ENCODE results near the gene SLC25A45. TPM values are rescaled to one million over a fixed set of nuclear protein-coding genes. Genes with fewer than 3 reads are reported as not detected.
"Not testable (repeated sequence)": the region's sequence is repeated elsewhere in the genome, so short reads cannot be mapped to it uniquely, and the experiment has no call there.

Gene SLC25A45
- total RNA-seq, 1 experiment from 2014 or later, result 8.8 TPM

GRCh38 chr11:65362966-65363365 lies 19.5 kb downstream of the SLC25A45 start:
- DNase-seq (ENCODE audit: low spot score), result no peak

- DNase-seq (ENCODE audit: low spot score), result no peak
These were observed 20.0 kb downstream of the SLC25A45 start for GRCh38 chr11:65362320-65362931.

GRCh38 chr11:65357856-65358356 lies 24.5 kb downstream of the SLC25A45 start:
- no peak for DNase-seq (ENCODE audit: low spot score)

- DNase-seq (ENCODE audit: low spot score), result no peak
These were observed 26.0 kb downstream of the SLC25A45 start for GRCh38 chr11:65356394-65356972.

- no peak for DNase-seq (ENCODE audit: low spot score)
These were observed 26.6 kb downstream of the SLC25A45 start for GRCh38 chr11:65355776-65356393.

- DNase-seq (ENCODE audit: low spot score), result peak; percentile 51
These were observed 27.3 kb downstream of the SLC25A45 start for GRCh38 chr11:65355013-65355775.

GRCh38 chr11:65354265-65355012 lies 28.0 kb downstream of the SLC25A45 start, which contains the start of gene TIGD3:
TIGD3 (plus strand) TSS chr11:65354751; CDS start chr11:65355809, 1,058 bp downstream.
- peak; percentile 98 for DNase-seq (ENCODE audit: low spot score)

GRCh38 chr11:65353900-65354264 lies 28.6 kb downstream of the SLC25A45 start:
- DNase-seq (ENCODE audit: low spot score), result no peak

GRCh38 chr11:65353376-65353775 lies 29.1 kb downstream of the SLC25A45 start:
- no peak for DNase-seq (ENCODE audit: low spot score)

GRCh38 chr11:65352783-65353182 lies 29.7 kb downstream of the SLC25A45 start:
- no peak for DNase-seq (ENCODE audit: low spot score)

GRCh38 chr11:65351511-65351910 lies 30.9 kb downstream of the SLC25A45 start:
- DNase-seq (ENCODE audit: low spot score), result no peak

- DNase-seq (ENCODE audit: low spot score), result no peak
These were observed 40.6 kb downstream of the SLC25A45 start for GRCh38 chr11:65341856-65342255.

- DNase-seq (ENCODE audit: low spot score), result no peak
These were observed 42.2 kb downstream of the SLC25A45 start for GRCh38 chr11:65340226-65340625.

- DNase-seq (ENCODE audit: low spot score), result no peak
These were observed 43.8 kb downstream of the SLC25A45 start for GRCh38 chr11:65338676-65339075.

GRCh38 chr11:65334696-65335295 lies 47.6 kb downstream of the SLC25A45 start:
- no peak for DNase-seq (ENCODE audit: low spot score)

GRCh38 chr11:65332591-65332990 lies 49.9 kb downstream of the SLC25A45 start:
- not testable (repeated sequence) for DNase-seq (ENCODE audit: low spot score)

- no peak for DNase-seq (ENCODE audit: low spot score)
These were observed 51.9 kb downstream of the SLC25A45 start for GRCh38 chr11:65330544-65330943.

- peak; percentile 99 for DNase-seq (ENCODE audit: low spot score)
These were observed 52.5 kb downstream of the SLC25A45 start for GRCh38 chr11:65329944-65330403.

- peak; percentile 30 for DNase-seq (ENCODE audit: low spot score)
These were observed 53.0 kb downstream of the SLC25A45 start for GRCh38 chr11:65329478-65329877.

- DNase-seq (ENCODE audit: low spot score), result no peak
These were observed 55.4 kb downstream of the SLC25A45 start for GRCh38 chr11:65327021-65327420.

- no peak for DNase-seq (ENCODE audit: low spot score)
These were observed 57.0 kb downstream of the SLC25A45 start for GRCh38 chr11:65325435-65325834.

Measured in HT-29 (cell line).